ENCODE data around the gene ACBD6. TPM values are rescaled to one million over a fixed set of nuclear protein-coding genes. Genes with fewer than 3 reads are reported as not detected.

ACBD6 gene
- total RNA-seq, 1 donor from 2014 or later, result 43.4 TPM

DNA sequence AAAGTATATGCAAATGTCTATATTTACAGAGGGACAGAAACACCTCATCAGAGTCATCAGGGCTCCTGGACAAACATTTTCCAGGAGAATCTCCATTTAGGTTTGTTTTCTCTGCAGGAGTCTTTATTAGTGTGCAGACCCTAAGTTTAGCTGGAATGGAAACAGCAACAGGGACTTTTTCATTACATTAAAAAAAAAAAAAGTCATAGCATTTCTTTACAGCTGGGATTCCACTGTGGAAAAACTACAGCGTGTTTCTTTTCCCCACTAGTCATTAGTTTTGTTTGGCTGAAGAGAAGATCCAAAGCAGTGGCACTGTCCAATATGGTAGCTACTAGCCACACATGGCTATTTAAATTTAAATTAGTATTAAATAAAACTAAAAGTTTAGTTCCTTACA is 222.7 kb downstream of the ACBD6 start:
- H3K9me3 ChIP-seq (ENCODE audit: insufficient read depth, low read depth, low read length), result no peaks in the 10 kb centered on the region
- Mint-ChIP-seq H3K4me1 (ENCODE audit: low read depth, unreplicated experiment) (no peaks in the 10 kb centered on the region), H3K9me3 (ENCODE audit: unreplicated experiment) (no peaks in the 10 kb centered on the region), H3K4me3 (ENCODE audit: unreplicated experiment) (no peak overlapping the region), H3K27ac (ENCODE audit: unreplicated experiment) (no peak overlapping the region), H3K27me3 (ENCODE audit: low read depth, unreplicated experiment) (no peaks in the 10 kb centered on the region), H3K36me3 (ENCODE audit: low read depth, unreplicated experiment) (peaks cover 30% of the 10 kb centered on the region)
- no peaks in the 10 kb centered on the region for H3K79me2 ChIP-seq (ENCODE audit: insufficient read depth, low read length)
- H3K36me3 ChIP-seq (ENCODE audit: insufficient read depth, low read length), result no peaks in the 10 kb centered on the region
- H3K4me2 ChIP-seq (ENCODE audit: low read length), result no peak overlapping the region
- H2AFZ ChIP-seq (ENCODE audit: low read depth, low read length), result no peak overlapping the region
- no peak overlapping the region for H3K4me3 ChIP-seq (ENCODE audit: insufficient read depth, low read depth, low read length)
- H3K27me3 ChIP-seq (ENCODE audit: insufficient read depth, low read length), result no peaks in the 10 kb centered on the region
- no peak for FAIRE-seq
- no peak overlapping the region for H3K9ac ChIP-seq (ENCODE audit: low read length)
- no peaks in the 10 kb centered on the region for H4K20me1 ChIP-seq (ENCODE audit: insufficient read depth, low read length)
- DNase-seq (ENCODE audit: low read depth), result no peak
- H3K27ac ChIP-seq (ENCODE audit: low read depth, low read length), result no peak overlapping the region
- no peaks in the 10 kb centered on the region for H3K4me1 ChIP-seq (ENCODE audit: insufficient read depth, low read length)
- TF ChIP-seq CTCF (IDR thresholded peaks at IDR 0.05; ENCODE audit: insufficient read depth, low read depth, low read length) (no peak), EZH2 (IDR thresholded peaks at IDR 0.05; ENCODE audit: insufficient read depth, low read length) (no peak)

DNA sequence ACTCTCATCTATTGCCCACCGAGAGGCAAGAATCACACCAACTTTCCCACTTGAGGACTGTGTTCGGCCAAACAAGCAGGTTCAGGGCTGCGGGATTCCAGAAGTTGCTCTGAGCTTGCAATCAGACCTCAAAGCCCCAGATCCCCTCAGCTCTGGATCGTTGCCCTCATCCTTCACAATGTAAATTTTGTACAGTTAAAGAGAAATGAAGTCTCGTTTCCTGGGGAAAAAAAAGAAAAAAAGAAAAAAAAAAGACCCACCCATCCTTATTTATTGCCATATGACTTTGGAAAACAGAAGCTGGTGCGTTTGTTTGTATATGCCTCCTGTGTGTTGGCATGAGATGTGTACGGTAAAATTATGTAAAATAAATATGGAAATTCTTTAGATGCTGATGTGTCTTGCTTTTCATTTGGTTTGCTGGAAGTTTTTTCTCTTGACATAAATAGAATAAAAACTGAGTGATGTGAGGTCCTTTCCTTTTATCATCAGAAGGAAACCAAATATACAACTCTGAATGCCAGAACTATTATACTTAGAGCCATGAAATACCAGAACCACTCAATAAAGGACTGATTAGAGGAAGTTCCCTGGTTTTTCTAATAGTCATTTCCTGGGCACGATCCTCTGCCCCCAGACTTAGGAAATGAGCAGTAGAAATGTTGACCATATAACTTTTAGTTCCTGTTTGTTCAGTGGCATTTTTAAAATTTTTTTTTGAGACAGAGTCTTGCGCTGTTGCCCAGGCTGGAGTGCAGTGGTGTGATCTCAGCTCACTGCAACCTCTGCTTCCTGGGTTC is 223.6 kb downstream of the ACBD6 start:
- H3K27me3 Mint-ChIP-seq (ENCODE audit: low read depth, unreplicated experiment), result no peaks in the 10 kb centered on the region

More for the DNA sequence above, 223.6 kb downstream of the ACBD6 start:
- H3K27me3 ChIP-seq (ENCODE audit: insufficient read depth, low read length), result no peaks in the 10 kb centered on the region
- Mint-ChIP-seq H3K4me1 (ENCODE audit: low read depth, unreplicated experiment) (no peaks in the 10 kb centered on the region), H3K27ac (ENCODE audit: unreplicated experiment) (no peak overlapping the region), H3K9me3 (ENCODE audit: unreplicated experiment) (peaks cover 3% of the 10 kb centered on the region), H3K4me3 (ENCODE audit: unreplicated experiment) (no peak overlapping the region), H3K36me3 (ENCODE audit: low read depth, unreplicated experiment) (peaks cover 35% of the 10 kb centered on the region)
- no peak overlapping the region for H3K9ac ChIP-seq (ENCODE audit: low read length)
- FAIRE-seq (no peak), DNase-seq (ENCODE audit: low read depth) (no peak)
- H3K4me3 ChIP-seq (ENCODE audit: insufficient read depth, low read depth, low read length), result no peak overlapping the region
- no peaks in the 10 kb centered on the region for H3K36me3 ChIP-seq (ENCODE audit: insufficient read depth, low read length)
- no peaks in the 10 kb centered on the region for H3K4me1 ChIP-seq (ENCODE audit: insufficient read depth, low read length)
- no peaks in the 10 kb centered on the region for H4K20me1 ChIP-seq (ENCODE audit: insufficient read depth, low read length)
- no peak overlapping the region for H2AFZ ChIP-seq (ENCODE audit: low read depth, low read length)
- H3K79me2 ChIP-seq (ENCODE audit: insufficient read depth, low read length), result no peaks in the 10 kb centered on the region
- TF ChIP-seq CTCF (IDR thresholded peaks at IDR 0.05; ENCODE audit: insufficient read depth, low read depth, low read length), result no peak
- H3K27ac ChIP-seq (ENCODE audit: low read depth, low read length), result no peak overlapping the region
- no peak overlapping the region for H3K4me2 ChIP-seq (ENCODE audit: low read length)
- H3K9me3 ChIP-seq (ENCODE audit: insufficient read depth, low read depth, low read length), result no peaks in the 10 kb centered on the region

Measured in astrocyte (in vitro differentiated cells and primary cell).